Measurements from ENCODE around the gene PDE4D.

PDE4D gene

GRCh38 chr5:59054963-59055528, 838.5 kb downstream of the PDE4D start:
- DNase-seq: no peak

- no peak for DNase-seq
These were observed 841.6 kb downstream of the PDE4D start for GRCh38 chr5:59051951-59052350.

DNA sequence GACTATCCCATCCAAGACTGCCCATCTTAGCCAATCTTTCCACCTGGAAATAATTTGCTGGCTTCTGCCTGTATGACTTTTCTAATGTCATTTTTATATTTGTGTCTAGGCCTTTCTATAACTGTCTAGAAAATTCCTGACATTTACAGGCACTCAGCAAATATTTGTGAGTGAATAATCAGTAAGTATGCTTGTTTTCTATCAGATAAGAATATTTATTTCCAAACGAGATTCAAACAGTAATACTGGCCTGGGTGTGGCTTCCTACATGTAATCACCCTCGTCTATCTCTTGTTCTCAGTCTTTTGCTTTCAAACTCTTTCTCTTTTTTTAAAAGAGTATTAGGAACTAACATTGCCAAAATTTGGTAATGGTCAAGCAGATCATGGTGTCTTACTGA, 844.4 kb downstream of the PDE4D start:
- no peak for DNase-seq

- no peak for DNase-seq
These were observed 851.1 kb downstream of the PDE4D start for GRCh38 chr5:59042201-59043055.

- DNase-seq: no peak
These were observed 852.2 kb downstream of the PDE4D start for GRCh38 chr5:59041355-59041754.

DNA sequence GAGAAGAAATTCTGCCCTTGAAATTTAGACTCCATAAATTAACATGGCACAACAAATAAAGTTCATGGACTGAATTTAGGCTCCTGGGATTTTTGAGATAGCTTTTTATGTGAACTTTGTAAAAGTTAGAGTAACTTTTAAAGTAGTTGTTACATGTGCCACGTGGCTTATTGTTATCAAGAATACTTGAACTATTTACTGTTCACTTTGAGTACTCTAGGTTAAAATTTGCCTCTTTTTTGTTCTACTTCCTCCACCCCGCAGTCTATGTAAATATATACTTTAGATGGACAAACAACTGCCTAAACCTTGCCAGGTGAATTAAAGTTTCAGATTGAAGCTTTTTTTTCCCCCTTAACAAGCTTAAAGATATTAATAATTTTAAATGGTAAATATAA, 852.7 kb downstream of the PDE4D start:
- no peak for DNase-seq

- DNase-seq: no peak
These were observed 853.3 kb downstream of the PDE4D start for GRCh38 chr5:59040024-59040803.

DNA sequence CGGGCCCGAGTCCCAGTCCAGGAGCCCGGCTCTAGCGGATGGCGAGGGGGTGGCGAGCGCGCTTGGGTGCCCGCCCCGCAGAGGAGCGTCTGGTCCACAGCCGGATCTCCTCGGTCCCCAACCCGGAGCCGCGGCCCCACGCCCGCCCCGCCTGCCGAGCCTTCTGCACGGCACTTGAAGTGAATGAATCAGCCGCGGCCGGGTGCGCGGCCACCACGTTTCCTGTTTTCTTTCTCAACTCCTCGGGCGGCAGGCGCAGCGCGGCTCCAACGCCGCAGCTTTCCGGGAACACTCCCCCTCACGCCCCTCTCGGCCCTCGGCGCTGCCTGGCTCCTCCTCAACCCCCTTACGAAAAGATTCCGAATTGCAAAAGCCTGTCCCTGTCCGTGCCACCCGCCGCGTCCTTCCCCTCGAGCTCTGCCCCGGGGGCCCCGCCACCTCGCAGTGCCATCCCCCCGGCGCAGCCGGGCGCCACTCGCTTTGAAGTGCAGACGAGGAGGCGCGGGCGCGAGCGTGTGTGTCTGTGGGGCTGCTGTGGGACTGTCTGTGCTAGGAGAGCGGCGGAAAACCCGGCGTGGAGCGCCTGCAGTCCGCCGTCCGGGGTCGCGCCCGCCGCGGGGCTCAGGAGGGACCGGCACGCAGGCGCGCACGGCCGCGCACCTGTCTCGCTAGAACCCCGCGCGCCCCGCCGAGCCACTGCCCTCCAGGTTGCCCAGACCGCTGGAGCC, 854.1 kb downstream of the PDE4D start:
- DNase-seq: peak; percentile 85

DNA sequence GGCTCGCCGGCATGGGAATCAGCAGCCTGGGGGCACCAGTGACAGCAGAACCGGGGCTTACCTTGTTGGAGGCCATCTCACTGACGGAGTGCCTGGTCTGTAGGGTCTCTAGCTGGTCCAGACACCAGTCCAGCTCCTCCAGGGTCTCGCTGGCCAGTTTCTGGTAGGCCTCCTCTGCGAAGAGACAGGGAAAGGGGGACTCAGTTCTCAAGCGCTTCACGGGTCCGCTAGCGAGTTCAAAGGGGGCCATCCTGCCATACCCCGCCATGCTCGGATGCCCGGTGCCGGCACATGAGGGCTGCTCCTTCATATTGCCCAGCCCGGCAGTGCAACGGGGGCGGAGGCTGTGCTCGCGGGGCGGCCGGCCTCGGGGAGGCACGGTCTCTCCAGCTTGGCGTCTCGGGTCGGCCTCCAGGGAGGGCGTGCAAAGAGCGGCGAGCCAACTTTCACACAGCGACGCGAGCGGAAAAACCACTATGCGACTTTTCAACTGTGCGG, 854.7 kb downstream of the PDE4D start:
- no peak for DNase-seq

GRCh38 chr5:59037941-59038797, 855.4 kb downstream of the PDE4D start:
- no peak for DNase-seq

DNA sequence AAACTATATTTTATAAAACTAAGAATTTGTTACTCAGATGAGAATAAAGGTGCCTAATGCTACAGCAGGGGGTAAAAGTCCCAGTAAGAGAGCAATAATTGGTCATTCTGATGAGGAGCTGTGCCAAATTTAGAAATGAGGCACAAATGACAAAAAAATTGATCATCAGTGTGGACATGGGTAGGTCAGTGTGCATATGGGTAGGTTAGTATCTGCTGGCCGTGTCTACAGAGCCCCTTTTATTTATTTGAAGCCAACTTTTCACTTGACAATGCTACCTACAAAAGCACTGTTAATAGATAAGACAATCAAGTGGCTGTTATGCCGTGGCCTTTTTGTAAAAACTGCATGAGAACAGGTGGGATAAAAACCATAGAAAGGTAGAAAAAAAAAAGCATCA, 856.1 kb downstream of the PDE4D start:
- no peak for DNase-seq

GRCh38 chr5:59037041-59037440, 856.5 kb downstream of the PDE4D start:
- no peak for DNase-seq

DNA sequence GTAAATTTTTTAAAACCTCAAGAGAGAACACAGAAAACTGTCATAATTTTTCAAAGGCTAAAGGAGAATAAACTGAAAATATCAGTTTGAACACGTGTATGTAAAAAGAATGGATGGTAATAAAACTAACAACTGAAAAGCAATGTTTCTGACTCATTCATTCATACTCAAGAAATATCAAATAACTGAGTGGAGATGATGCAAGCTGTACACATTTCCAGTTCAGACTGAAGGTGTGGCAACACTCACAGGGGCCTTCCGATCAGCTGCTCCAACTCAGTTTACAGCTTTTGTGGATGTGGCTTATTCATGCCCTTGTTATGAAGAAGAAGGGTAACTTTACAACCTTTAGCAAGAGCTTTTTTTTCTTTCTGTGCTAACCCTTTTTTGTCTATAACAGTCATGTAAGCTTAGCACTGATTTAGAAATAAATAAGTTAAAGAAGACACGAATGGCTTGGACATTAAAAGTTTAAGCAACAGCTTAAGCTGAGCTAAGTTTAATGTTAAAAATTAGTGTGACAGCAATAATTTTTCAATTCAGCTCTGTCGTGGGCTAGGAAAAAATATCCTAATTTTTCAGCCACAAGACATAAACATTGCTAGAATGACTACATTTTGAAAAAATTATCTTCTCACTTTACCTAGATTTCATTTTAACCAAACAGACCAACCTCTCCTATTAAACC, 857.1 kb downstream of the PDE4D start:
- peak; percentile 53 for DNase-seq

- DNase-seq: no peak
These were observed 857.8 kb downstream of the PDE4D start for GRCh38 chr5:59035681-59036080.

GRCh38 chr5:59034498-59035186, 858.9 kb downstream of the PDE4D start:
- peak; percentile 5 for DNase-seq

DNA sequence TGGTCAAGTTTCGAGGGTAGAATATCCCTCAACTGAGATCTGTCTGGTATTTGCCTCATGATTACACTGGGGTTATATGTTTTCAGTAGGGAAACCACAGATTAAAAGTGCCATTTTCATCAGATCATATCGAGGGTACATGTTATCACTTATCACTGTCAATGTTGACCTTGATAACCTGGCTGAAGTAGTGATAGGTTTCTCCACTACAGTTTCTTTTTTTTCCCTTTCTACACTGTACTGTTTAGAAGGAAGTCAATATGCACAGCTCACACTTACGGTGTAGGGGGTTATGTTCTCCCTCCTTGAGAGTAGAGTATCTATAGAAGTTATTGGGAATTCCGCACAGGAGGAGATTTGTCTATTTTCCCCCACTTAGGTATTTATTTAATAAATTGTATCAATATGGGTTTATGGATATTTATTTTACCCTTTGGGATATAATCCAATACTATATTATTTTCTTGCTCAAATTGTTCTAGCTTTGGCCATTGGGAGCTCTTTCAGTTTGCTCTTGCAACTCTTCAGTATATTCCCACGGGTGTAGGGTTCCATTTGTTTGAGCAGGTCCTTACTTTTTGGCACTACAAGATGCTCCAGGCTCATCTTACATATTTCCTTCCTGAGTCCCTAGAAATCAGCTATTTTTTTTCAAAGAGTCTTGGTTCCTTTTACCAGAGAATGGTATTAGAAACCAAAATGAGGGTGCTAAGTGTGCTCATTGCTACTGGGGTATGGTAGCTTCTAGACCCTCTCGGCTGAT, 866.2 kb downstream of the PDE4D start:
- DNase-seq: no peak

- DNase-seq: no peak
These were observed 867.8 kb downstream of the PDE4D start for GRCh38 chr5:59025734-59026133.

GRCh38 chr5:59021837-59022514, 871.5 kb downstream of the PDE4D start:
- DNase-seq: no peak

- no peak for DNase-seq
These were observed 872.2 kb downstream of the PDE4D start for GRCh38 chr5:59021286-59021673.

Measured in CD4-positive, alpha-beta T cell treated with Interferon gamma for 1 hour (primary cell).